ENCODE data around the gene KNCN.

The KNCN gene

DNA sequence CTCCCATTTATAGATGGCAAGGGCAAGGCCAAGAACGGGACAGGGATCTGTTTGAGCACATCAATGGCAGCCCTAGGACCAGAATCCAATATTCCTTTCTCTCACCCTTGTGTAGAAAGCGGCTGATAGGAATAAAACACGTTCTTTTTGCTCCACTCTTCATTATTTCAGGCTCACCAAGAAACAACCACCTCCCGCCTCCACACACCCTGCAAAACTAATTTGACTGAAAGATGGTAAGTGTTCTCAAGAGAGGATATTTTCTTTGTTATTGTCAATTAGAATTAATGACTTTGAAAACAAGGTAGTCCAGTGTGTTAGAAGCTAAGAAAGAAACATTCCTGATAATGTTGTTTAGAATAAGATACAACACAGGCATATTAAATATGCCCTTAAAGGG lies 11.9 kb upstream of the KNCN start:
- no peak for DNase-seq

DNA sequence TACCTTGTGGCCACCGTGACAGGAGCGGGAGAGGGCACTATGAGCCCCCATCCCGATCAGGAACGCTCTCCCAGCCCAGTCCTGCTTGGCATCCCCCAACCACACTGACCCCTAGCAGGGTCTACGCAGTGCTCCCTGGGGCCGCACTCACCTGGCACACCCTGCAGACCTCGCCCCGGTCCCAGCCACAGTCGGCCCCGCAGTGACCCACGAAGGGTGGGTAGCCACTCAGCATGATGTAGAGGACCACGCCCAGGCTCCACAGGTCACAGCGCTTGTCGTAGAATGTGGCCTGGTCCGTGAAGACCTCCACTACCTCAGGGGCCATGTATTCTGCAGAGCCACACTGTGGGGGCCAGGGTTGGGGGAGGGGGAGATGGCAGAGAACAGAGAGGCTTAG lies 11.1 kb upstream of the KNCN start:
- DNase-seq = no peak

DNA sequence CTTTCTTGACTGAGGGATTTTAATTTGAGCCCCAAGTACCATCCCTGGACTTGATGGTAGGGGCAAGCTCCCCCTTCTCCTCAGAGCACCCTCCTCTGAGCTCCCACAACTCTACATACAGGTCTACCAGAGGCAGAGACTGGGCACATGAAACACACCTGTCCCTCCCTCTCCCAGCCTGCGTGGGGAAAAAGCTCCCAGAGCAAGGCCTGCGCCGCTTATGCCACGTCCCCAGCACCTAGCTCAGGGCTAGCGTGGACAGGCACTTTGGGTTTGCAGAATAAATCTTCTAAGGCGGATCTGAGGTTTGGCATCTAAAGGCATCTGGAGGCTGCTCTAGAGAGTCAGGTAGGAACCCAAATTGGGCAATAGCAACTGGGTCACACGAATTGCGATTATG lies 7.5 kb upstream of the KNCN start:
- DNase-seq = no peak

DNA sequence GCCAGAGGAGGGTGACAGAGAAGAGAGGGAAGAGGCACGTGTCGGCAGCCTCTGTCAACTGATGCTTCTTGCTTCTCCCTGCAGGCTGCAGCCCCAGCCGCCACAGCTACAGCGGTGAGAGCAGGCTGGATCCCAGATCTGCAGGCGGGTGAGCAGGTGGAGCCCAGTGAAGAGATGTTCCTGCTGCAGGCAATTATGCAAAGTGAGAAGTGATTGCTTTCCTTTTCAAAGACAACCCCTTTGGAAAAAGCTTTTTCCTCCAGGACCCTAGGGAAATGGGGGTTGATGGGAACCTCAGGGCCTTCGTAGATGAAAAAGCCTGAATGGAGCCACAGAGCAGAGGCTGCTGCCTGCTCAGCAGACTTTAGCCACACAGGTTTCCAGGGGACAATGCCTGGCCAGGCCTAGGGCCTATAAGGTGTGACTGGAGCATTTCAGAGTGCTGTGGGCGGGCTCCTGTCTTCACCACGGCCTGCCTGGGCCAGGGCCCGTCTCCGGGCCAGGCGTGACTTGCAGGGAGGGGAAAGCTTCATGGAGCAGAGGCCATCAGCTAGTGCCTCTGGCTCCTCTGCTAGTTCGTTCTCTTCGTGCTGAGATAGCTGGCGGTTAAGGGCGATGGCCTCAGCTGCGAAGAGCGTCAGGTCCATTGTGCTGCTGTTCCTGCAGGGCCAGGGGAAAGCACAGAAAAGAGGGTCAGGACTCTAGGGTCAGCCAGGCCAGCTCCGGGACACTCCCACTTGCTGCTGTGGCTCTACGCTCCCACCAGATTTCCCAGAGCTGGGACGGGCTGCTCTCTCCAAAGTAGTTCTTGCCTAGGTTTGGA lies 6.9 kb upstream of the KNCN start:
- DNase-seq = no peak

DNA sequence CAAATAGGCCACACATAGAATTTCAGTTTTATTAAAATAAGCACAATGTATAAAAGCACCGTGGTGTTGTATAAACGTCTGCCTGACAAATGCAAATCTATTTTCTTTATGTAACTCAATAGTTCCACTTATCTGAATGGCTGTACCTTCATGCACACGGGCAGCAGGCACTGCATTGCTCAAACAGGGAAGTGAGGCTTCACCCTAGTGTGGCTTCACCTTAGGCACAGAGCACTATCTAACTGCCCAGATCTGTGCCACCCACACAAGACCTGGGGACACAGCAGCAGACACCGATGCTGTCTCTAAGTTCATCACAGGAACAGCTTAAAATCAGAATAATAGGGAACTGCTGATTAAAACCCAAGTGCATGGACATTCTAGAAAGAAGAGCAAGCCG lies 6.0 kb upstream of the KNCN start:
- no peak for DNase-seq

DNA sequence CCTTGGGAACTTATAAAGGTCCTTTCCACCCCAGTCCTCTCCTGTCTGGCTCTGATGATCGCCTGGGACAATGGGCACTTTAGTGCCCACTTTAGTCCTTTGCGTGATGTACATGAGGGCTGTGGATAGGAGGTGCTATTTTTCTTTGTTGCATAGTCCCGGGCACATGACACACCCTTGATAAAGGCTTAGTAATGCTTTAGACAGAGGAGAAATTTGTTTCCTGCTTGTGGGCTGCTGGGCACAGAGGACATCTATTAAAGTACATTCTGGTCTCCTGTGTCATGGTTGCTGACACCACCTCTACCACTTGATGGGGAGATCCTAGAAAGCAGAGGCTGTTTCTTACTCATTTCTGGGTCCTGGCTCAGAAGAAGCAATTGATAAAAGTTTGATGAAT lies 5.4 kb upstream of the KNCN start:
- DNase-seq = no peak

DNA sequence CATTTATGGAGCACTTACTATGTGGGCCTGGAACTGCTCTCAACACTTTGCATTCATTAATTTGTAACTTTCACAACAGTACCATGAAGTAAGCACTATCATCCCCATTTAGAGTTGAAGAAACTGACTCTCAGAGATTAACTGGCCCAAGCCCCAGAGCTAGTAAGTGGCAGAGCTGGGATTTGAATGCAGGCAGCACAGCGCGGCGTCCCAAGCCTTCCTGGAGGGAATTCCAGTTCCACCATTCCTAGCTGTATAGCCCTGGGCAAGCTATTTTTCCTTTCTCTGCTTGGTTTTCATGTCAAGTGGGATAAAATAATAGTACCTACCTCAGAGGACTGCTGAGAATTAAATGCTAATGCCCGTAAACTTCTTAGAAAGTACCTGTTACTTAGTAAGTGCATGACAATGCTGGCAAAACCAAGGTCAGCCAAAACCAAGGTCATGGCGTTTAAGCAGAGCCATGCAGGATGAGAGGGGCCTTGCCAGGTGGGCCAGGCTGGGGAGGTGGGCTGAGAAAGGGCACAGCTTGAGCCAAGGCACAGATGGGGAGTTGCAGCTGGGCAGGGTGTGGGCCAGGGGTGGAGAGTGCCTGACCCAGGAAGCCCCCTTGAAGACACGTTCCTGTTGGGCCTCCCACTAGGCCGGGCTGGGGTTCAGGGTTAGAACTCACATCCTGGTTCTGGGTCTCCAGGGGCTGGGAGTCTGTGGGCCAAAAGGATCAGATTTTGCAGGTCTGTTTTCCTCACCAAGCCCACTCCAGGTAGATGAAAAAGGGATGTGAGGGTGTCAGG lies 4.6 kb upstream of the KNCN start:
- no peak for DNase-seq

DNA sequence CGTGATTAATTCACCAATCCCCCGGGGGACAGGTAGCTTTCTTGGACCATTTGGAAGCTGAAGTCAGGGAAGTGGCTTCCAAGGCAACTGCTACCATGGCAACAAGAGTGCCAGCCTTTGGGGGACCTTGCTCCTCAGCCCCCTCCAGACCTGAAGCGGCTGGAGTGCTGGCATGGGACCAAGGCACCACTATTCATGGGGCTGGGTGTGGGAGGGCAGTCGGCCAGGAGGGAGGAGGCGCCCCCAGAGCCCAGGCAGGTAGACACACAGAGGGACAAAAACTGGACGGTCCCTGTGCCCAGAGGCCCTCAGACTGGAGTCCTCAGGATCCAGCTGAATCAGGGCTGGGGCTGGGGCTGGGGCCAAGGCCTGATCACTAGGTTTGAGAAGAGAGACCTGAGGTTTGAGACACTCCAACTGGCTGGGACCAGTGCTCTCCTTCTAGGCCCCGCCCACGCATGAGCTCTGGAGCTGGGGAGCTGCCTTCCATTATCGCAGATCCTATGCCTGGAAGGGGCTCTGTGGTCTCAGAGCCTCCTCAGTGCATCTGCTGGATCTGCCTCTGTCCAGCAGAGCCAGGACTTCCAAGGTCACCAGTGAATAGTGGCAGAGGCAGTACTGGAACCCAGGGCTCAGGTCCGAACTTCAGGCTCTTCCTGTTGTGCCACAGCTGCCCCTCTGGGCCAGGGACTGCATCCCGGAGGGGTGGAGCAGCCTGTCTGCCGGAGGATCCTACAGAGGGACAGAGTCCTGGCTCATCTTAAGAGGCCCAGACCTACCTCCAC lies 3.3 kb upstream of the KNCN start:
- DNase-seq = no peak

DNA sequence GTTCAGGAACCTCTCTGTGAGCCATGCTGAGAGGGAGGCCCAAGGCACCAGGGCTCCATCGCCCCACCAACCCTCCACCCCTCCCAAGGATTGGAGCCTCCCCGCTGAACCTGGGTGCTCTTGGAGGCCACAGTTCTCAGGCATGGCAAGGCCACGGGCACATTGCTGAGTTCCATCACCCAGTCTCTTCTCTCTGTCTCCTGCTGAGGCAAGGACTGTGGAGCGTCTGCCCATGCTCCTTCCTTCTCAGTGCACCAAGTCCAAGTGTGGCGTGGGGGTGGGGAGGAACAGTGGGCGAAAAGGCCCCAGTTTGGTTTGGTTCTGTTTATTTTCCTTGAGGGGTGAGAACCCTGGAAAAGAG lies 2.8 kb upstream of the KNCN start:
- DNase-seq = no peak

DNA sequence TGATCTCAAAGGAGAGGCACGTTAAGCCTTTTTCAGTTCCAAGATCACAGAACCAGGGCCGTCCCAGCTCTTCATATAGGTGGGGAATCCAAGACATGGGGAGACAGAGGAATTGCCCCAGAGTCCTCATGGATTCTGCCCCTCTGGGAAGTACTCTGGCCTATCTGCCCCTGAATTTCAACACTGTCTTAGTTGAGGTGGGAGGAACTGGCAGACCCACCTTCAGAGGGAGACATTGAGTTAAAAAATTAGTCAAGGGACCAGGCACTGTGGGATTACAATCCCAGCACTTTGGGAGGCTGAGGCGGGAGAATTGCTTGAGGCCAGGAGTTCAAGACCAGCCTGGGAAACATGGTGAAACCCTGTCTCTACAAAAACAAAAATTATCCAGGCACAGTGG lies 2.1 kb upstream of the KNCN start:
- no peak for DNase-seq

DNA sequence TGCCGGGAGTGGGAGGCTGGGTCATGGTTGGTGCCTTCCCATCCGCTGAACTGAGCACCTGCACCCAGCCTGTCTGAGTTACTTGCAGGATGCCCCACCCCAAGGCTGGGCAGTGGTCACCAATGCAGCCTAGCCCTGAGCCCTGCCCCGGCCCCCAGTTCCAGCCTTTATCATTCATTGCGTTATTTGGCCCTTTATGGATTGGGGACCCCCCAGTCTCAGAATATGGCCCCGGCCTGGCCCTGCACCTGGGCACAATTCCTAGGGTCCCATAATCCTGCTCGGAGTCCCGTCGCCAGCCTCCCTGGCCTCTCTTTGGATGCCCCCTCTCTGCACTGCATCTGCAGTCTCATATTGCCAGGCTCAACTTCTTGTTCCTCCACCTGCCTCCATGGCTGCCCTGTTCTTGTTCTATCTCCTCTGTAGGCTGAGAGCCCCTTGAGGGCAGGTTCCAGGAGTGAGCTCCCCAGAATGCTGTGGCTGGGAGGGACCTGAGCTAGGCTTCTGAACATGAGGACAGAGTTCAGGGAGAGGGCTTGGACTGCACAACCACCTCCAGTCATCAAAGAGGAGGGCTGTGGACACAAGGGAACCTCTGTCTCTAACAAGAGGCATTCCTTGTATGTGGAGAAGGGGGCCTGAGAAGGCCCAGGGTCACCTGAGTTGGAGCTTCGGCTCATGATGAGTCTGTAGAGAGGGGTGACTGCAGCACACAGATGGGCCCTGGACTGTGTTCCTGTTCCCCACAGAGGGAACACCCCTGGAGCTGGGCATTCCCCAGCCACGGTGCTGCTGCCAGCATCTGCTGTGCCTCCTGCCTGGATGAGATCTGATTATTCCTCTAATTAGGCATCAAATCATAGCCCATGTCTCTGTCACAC lies 1.1 kb upstream of the KNCN start:
- no peak for DNase-seq

DNA sequence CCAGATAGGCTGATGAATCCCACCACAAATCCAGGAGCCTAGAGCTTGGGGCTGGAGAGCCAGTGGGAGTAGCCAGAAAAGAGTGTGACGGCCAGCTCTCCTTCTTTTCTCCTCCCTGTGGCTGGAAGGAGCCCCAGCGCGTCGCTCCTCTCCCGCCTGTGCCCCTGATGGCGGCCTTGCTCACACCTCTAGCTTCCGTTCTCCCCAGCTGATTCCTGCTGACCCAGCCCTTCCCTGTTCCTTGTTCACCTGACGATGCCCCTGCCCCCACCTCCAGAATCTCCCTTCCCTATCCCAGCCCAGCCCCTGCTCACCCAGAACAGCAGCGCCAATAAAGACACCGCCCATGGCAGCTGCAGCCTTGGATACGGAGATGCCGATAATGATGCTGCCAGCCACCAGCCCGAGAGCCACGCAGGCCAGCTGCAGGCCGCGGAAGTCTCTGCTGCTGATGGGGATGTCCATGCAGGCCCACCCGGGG lies 656 bp downstream of the KNCN start:
- no peak for DNase-seq

DNA sequence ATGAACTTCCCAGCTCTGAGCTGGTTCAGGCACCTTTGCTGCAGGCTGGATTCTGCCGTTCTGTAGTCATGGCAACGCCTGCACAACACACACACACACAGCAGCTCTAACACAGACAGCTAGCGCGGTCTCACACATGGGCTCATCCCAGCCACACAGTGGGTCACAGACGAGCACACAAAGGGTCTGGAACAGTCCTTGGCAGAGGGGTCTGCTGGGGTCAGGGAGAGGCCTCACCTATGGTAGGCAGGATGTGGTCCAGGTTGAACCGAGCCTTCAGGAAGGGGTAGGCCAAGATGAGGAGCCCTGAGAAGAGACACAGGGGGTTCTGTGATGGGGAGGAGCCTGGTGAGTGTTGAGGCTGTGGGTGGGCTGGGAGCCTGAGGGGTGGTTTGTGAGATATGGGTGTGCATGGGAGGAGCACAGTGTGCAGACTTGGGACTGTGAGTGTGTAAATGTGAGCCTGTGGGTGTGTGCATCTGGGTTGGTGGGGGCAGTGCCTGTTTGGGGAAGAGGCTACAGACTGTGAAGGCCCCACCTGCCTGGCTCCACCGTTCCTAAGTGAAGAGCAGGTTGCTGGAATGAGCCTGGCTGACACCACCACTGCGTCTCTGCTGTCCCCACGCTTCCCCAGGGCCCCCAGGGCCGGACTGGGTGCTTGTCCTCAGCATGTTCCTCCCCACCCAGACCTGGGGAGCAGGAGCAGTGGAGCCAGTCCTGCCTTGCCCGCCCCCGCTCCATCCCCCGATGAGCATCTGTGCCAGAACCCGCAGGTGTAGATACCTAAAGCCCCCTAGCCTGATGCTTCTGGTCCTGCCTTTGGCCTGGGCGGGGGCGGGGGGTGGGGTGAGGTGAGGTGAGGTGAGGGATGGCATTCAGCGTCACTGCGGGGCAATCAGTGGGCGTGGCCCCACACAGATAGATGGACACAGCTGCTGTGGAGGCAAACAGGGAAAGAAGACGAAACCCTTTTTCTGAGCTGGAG lies 1.5 kb downstream of the KNCN start:
- peak; percentile 46 for DNase-seq

DNA sequence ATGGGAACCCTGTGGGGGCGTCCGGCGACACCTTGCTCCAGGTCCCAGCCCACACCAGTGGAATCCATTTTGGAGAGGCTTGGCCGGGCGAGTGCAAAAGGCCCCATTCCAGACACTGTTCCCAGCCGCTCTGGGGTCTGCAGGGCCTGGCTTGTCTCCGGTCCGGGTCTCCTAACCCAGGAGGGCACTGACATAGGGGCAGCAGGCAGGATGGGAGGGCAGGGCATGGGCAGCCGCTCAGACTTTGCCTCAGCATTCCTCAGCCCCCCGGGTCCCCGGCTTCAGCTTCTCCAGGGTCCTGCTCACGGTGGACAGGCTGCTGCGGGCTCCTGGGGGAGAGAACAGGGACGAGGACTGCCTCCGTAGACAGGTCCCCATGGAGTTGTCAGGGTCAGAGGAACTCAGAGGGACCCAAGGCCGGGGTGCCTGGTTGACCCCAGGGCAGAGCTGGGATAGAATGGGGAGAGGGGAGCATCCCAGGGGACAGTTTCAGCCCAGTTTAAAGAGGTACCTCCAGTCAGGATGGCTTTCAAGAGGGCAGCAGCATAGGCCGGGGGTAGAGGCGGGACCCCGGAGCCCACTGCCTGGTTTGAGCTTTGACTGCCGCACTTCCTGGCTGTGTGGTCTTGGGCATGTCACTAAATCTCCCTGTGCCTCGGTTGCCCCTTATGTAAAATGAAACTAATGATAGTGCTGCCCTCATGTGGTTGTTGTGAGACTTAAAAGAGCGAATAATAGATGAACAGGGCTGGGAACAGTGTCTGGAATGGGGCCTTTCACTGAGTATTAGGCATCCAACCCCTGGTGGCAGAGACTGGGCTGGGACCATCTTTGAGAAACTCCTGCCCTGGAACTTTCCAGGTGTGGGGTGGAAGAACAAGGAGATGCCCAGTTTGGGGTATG lies 3.7 kb downstream of the KNCN start:
- peak; percentile 58 for DNase-seq

DNA sequence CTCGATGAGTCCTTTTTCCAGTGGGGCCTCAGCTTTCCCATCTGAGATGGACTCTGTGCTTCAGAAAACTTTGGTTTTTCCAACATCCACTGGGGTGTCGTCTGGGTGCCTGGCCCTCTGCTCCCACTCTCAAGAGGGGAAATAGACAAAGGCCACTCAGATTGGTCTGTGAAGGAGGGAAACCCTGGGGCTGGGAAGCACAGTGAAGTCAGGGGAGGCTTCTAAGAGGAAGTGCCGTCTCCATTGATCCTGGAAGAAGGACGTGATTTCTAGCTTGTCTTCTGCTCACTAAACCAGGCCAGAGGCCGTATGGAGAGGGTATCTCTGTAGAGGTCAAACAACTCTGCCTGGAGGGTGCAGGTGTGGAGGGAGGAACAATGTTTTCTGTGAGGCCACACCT lies 5.2 kb downstream of the KNCN start:
- DNase-seq = no peak

DNA sequence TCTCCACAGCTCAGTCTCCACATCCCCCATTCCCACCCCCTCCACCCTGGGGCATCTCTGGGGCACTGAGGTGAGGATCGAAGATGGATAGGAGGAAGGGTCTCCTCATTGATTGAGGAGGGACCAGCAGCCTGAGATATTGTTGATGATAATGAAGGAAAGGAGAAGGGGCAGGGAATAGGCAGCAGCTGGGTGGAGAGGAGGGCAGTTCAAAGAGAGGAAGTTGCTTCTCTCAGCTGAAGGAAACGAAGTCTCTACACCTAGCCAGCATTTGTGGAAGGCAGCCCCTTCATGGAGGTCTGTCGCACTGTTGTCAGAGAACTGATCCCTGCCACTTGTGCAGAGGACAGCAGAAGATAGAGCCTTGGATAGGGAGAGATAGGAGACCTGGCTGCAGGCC lies 5.7 kb downstream of the KNCN start:
- DNase-seq = no peak

DNA sequence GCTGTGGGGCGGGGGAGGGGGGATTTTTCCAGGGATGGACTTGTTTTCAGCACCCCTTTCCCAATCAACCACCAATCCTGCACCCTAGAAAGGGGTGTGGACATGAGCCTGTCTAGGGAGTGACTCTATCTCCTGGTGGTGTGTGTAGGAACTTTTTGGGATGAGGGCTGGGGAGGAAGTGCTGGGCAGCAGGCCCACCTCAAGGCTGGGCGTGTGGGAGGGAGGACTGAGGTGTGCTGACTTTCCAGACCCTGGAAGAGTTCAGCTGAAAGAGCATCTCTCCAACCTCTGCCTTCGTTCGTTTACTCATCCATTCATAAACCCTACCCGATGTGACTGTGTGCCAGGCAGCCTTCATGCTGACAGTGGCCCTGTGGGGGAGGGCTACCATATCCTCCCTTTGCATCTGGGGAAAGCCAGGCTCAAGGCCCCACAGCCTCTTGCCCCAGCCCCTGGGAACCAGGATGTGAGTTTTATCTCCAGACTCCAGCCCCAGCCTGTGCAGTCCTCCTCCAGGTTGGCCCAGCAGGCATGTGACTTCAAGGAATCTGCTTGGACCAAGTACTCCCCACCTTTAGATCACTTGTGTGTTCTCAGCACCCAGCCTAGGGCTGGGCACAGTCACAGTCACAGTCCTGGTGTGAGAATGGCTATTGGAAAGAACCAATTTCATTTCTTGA lies 6.7 kb downstream of the KNCN start:
- DNase-seq = no peak

DNA sequence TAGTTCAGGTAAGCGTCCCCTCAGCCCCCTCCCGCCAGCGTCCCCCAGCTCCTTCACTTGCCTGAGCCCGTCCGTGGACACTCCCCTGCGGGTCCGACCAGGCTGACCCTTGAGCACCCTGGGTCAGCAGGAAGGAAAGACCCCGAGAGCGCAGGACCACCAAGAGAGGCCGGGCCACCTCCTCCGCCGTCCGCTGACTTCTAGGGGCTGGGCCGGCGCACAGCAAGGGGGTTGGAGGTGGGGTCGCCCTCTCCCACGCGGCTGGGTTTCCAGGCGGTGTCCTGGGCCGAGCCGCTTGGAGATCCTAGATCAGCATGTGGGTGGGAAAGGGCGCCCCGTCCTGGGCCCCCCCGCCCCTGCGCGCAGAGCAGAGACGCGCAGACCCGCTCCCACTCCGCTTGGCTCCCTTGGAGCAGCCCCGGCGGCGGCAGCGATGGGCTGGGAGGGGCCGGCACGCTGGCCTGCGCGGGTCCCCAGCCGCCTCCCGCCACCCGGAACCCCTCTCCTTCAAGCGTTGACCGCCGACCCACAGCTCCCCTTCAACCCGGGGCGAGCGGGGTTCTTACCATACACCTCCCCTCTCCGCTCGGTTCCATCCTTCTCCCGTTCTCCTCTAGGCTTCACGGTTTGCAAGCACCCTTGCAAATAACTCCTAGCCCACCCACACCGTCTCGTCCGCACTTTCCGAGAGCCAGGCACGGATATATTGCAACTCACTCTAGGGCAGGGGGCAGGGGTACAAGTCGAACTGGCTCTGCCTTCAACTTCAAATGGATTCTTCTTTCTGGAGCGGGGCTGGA lies 7.5 kb downstream of the KNCN start:
- no peak for DNase-seq

DNA sequence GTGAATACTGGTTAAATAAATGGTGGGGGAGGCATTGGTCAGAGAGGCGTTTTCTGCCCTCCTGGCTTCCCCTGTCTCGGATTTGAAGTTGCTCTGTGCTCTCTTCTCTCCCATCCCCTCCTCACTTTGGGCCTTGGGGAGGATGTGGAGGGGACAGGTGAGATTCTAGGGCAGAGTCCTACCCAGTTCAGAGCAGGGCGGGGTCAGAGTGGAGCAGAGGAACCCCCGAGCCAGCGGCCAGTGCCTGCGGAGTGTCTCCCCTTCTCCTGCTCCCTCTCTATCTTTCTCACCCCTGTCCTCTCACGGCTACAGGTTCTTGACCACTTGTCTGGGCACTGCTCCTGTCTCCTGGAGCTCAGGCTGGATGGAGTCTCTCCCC lies 8.1 kb downstream of the KNCN start:
- no peak for DNase-seq

All from NCI-H2029 (cell line).